OCI-LY1 (cell line): Measurements from ENCODE around the gene CDC45.

ENCODE experiments used
- H2AFZ ChIP-seq: fragments of 200-600 bp; sonication (generic), shearing (Covaris generic); 2 replicates; pipeline ENCODE4 v1.6.0; 2014; ENCODE audit warnings: antibody characterized with exemption, mild to moderate bottlenecking, low read length
- H3F3A ChIP-seq: fragments of 200-600 bp; sonication (generic), shearing (Covaris generic); 2 replicates; pipeline ENCODE4 v1.6.0; 2014; ENCODE audit warnings: mild to moderate bottlenecking, antibody characterized with exemption, low read length, moderate library complexity; ENCODE audit not compliant: insufficient read depth
- H3K27ac ChIP-seq: fragments of 200-600 bp; sonication (generic); 2 replicates; pipeline ENCODE4 v1.5.1; 2014; ENCODE audit warnings: low read length, mixed run types, mild to moderate bottlenecking, low read depth; ENCODE audit not compliant: poor library complexity, severe bottlenecking
- H3K27me3 ChIP-seq: fragments of 200-600 bp; sonication (generic); 2 replicates; pipeline ENCODE4 v1.6.0; 2014; ENCODE audit warnings: antibody characterized with exemption, mild to moderate bottlenecking, low read length, moderate library complexity; ENCODE audit not compliant: insufficient read depth
- H3K36me3 ChIP-seq: fragments of 200-600 bp; sonication (generic); 2 replicates; pipeline ENCODE4 v1.6.1; 2014; ENCODE audit warnings: mild to moderate bottlenecking, antibody characterized with exemption, low read length, moderate library complexity, mixed read lengths; ENCODE audit not compliant: insufficient read depth
- H3K4me1 ChIP-seq: fragments of 200-600 bp; sonication (generic); 2 replicates; pipeline ENCODE4 v1.5.1; 2014; ENCODE audit warnings: mild to moderate bottlenecking, low read length, moderate library complexity; ENCODE audit not compliant: insufficient read depth, severe bottlenecking
- H3K4me2 ChIP-seq: fragments of 200-600 bp; sonication (generic), shearing (Covaris generic); 2 replicates; pipeline ENCODE4 v1.6.1; 2014; ENCODE audit warnings: low read length
- H3K4me3 ChIP-seq: fragments of 200-600 bp; sonication (generic); 2 replicates; pipeline ENCODE4 v1.5.1; 2014; ENCODE audit warnings: low read length, low read depth, mild to moderate bottlenecking, mixed read lengths; ENCODE audit not compliant: poor library complexity, severe bottlenecking
- H3K79me2 ChIP-seq: fragments of 200-600 bp; shearing (Covaris generic); 2 replicates; pipeline ENCODE4 v1.6.1; 2016; ENCODE audit warnings: mixed run types, low read length, mixed read lengths; ENCODE audit not compliant: insufficient read depth
- H3K9ac ChIP-seq: fragments of 200-600 bp; sonication (generic), shearing (Covaris generic); 2 replicates; pipeline ENCODE4 v1.6.1; 2014; ENCODE audit warnings: mild to moderate bottlenecking, low read length, mixed read lengths
- H3K9me2 ChIP-seq: fragments of 200-600 bp; sonication (generic), shearing (Covaris generic); 2 replicates; pipeline ENCODE4 v1.6.1; 2014; ENCODE audit warnings: low read depth, mild to moderate bottlenecking, low read length, mixed read lengths
- H3K9me3 ChIP-seq: fragments of 200-600 bp; shearing (Covaris generic); 2 replicates; pipeline ENCODE4 v1.6.1; 2014; ENCODE audit warnings: low read length, mixed read lengths
- H4K20me1 ChIP-seq: fragments of 200-600 bp; sonication (generic), shearing (Covaris generic); 2 replicates; pipeline ENCODE4 v1.6.0; 2016; ENCODE audit warnings: mild to moderate bottlenecking, low read length; ENCODE audit not compliant: insufficient read depth
- CTCF ChIP-seq: fragments of 200-600 bp; sonication (generic), shearing (Covaris generic); IDR thresholded peaks from 2 replicates; pipeline ENCODE4 v1.5.1; 2017; ENCODE audit warnings: mild to moderate bottlenecking, antibody characterized with exemption, low read length, moderate library complexity, mixed read lengths
- EZH2 ChIP-seq: fragments of 200-600 bp; sonication (generic), shearing (Covaris generic); IDR thresholded peaks from 2 replicates; pipeline ENCODE4 v1.8.0; 2017; ENCODE audit warnings: borderline replicate concordance, mixed run types, mild to moderate bottlenecking, antibody characterized with exemption, low read length, moderate library complexity, mixed read lengths

The CDC45 gene

DNA sequence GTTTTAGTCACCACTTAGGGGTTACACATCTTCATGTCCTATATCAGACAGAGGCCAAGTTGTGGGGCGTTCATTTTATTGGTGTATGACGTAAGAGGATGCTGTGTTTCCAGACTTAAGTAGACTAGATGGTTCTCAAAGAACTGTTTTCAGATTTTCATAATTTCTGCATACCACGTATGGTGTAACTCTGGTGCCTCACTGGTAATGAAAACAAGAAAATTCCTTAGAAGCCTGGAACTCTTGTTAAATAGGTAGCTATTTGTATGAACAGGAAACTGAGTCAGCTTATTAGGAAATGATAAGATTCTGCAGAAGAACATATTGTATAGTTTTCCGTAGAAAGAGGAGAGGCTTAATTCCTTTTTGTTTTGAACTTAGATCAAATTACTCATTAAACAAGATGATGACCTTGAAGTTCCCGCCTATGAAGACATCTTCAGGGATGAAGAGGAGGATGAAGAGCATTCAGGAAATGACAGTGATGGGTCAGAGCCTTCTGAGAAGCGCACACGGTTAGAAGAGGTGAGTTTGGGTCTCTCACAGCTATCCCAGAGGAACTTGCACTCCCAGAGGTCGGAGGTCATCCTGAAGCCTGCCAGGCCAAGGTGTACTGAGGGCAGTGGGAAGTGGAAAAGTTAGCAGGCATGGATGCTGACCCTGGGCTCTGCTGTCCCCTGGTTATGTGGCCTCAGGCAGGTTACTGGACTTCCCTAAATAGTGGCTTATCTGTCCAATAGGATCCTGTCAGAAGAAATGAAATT, 3.9 kb downstream of the CDC45 start:
- Histone ChIP-seq H3K27me3 (no peaks in the 10 kb centered on the region), H3K27ac (no peak overlapping the region), H3K9me2 (no peaks in the 10 kb centered on the region), H3K4me2 (no peak overlapping the region), H3K4me1 (peaks cover 9% of the 10 kb centered on the region), H4K20me1 (no peaks in the 10 kb centered on the region), H3K36me3 (peaks cover 54% of the 10 kb centered on the region), H3K9ac (no peak overlapping the region), H3K4me3 (no peak overlapping the region), H2AFZ (no peak overlapping the region), H3K79me2 (peaks cover 10% of the 10 kb centered on the region; the same call in 1 of the 2 replicates), H3K9me3 (no peaks in the 10 kb centered on the region), H3F3A (no peaks in the 10 kb centered on the region)
- TF ChIP-seq EZH2 (no peak), CTCF (no peak)

- H3F3A ChIP-seq, result no peaks in the 10 kb centered on the region
- no peaks in the 10 kb centered on the region for H3K9me2 ChIP-seq
- H4K20me1 ChIP-seq, result no peaks in the 10 kb centered on the region
- TF ChIP-seq CTCF (no peak), EZH2 (no peak)
- H3K27me3 ChIP-seq, result no peaks in the 10 kb centered on the region
- no peaks in the 10 kb centered on the region for H3K4me1 ChIP-seq
- no peaks in the 10 kb centered on the region for H3K9me3 ChIP-seq
- no peaks in the 10 kb centered on the region for H3K79me2 ChIP-seq
- H3K36me3 ChIP-seq, result peaks cover 70% of the 10 kb centered on the region
- H3K27ac ChIP-seq, result no peak overlapping the region
- no peak overlapping the region for H3K4me2 ChIP-seq
- no peak overlapping the region for H3K4me3 ChIP-seq
- H3K9ac ChIP-seq, result no peak overlapping the region
- H2AFZ ChIP-seq, result no peak overlapping the region
Measured at GRCh38 chr22:19488285-19488684, 8.6 kb downstream of the CDC45 start.

DNA sequence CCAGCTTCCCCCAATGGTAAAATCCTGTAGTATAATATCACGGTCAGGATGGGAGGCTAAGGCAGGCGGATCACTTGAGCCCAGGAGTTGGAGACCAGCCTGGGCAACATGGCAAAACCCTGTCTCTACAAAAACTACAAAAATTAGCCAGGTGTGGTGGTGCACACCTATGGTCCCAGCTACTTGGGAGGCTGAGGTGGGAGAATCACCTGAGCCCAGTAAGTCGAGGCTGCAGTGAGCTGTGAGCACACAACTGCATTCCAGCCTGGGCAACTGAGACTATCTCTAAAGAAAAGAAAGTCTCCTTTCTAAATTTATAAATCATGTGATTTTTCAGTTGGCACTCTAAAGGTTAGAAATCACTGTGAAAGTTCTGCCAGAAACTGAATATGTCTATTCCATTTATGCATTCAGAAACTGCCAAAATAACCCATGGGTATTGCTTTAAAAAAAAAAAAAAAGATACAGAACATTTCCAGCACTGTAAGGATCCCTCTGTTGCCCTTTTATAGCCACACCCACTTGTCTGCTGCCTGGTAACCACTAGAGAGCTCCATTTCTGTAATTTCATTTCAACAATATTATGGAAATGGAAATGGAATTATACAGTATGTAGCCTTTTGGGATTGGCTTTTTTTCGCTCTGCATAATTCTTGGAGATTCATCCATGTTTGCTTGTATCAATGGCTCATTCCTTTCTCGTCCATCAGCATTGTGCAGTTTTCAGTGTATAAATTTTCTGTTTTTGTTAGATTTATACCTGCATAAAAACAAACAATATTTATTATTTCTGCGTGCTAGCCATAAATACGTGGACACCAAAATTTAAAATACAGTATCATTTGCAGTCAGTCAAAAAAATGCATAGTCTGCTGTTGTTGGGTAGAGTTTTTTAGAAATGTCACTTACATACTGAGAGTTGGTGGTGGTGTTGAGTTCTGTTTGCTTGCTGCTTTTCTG, 9.4 kb downstream of the CDC45 start:
- Histone ChIP-seq H3K4me1 (no peaks in the 10 kb centered on the region), H3K79me2 (no peaks in the 10 kb centered on the region), H3K9me2 (no peaks in the 10 kb centered on the region), H4K20me1 (no peaks in the 10 kb centered on the region), H3K9me3 (no peaks in the 10 kb centered on the region), H3K36me3 (peaks cover 70% of the 10 kb centered on the region), H3K9ac (no peak overlapping the region), H3K4me2 (no peak overlapping the region), H2AFZ (no peak overlapping the region), H3F3A (no peaks in the 10 kb centered on the region), H3K27ac (no peak overlapping the region), H3K27me3 (no peaks in the 10 kb centered on the region), H3K4me3 (no peak overlapping the region)
- TF ChIP-seq EZH2 (no peak), CTCF (no peak)
